ENCODE data around the gene TCEA3. TPM values are rescaled to one million over a fixed set of nuclear protein-coding genes. Genes with fewer than 3 reads are reported as not detected.

The TCEA3 gene
- total RNA-seq, 1 donor from 2014 or later, result 26.5 TPM

DNA sequence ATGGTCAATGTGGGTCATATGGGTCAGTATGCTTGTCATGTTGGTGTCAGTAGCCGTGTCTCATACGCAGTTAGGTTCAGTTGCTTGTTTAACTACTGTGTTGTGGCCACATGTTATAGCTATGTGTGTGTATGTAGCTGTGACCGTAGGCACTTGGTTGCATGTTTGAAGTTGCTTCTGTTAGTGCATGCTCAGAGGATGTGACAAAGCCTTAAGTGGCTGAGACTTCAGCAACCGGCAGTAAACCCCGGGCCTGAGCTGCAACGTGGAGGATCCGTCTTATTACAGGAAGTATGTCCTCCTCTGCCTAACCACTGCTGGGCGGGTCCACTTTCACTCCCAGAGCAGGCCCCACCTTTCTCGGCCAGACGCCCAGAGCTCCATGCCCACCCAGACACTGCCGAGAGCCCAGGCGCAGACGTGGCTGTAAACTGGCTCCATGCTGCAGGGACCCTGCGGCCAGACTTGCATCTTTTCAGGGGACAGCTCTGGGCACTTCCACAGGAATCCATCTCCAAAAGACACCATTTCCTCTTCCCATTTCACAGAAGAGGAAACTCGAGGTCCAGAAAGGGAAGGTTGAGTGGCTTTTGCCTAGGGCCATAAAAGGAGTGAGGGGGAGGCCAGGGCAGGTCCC is 2.2 kb downstream of the TCEA3 start:
- H3K9me3 ChIP-seq, result no peaks in the 10 kb centered on the region
- H3K36me3 ChIP-seq, result no peaks in the 10 kb centered on the region
- H3K4me1 ChIP-seq, result peaks cover 46% of the 10 kb centered on the region
- TF ChIP-seq POLR2AphosphoS5 (IDR thresholded peaks at IDR 0.05; ENCODE audit: insufficient read depth in 1 of 2, low read depth in 1 of 2), result peak in 1 of 2 donors; percentile 60
- no peak for TF ChIP-seq POLR2A (IDR thresholded peaks at IDR 0.05)
- TF ChIP-seq, protein P1, sequence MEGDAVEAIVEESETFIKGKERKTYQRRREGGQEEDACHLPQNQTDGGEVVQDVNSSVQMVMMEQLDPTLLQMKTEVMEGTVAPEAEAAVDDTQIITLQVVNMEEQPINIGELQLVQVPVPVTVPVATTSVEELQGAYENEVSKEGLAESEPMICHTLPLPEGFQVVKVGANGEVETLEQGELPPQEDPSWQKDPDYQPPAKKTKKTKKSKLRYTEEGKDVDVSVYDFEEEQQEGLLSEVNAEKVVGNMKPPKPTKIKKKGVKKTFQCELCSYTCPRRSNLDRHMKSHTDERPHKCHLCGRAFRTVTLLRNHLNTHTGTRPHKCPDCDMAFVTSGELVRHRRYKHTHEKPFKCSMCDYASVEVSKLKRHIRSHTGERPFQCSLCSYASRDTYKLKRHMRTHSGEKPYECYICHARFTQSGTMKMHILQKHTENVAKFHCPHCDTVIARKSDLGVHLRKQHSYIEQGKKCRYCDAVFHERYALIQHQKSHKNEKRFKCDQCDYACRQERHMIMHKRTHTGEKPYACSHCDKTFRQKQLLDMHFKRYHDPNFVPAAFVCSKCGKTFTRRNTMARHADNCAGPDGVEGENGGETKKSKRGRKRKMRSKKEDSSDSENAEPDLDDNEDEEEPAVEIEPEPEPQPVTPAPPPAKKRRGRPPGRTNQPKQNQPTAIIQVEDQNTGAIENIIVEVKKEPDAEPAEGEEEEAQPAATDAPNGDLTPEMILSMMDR (IDR thresholded peaks at IDR 0.05), result no peak
- intact Hi-C loops (cut with DNase I), result loop anchor here (10.0 kb wide), 1 partner anchor 62 kb away; the partner anchor contains the start of gene ASAP3
- no peak for DNase-seq (ENCODE audit: extremely low spot score in 2 of 2)
- H3K27me3 ChIP-seq, result no peaks in the 10 kb centered on the region
- peak overlapping the region; percentile 10 to 27 for H3K4me3 ChIP-seq
- H3K27ac ChIP-seq, result peak overlapping the region; percentile 79

DNA sequence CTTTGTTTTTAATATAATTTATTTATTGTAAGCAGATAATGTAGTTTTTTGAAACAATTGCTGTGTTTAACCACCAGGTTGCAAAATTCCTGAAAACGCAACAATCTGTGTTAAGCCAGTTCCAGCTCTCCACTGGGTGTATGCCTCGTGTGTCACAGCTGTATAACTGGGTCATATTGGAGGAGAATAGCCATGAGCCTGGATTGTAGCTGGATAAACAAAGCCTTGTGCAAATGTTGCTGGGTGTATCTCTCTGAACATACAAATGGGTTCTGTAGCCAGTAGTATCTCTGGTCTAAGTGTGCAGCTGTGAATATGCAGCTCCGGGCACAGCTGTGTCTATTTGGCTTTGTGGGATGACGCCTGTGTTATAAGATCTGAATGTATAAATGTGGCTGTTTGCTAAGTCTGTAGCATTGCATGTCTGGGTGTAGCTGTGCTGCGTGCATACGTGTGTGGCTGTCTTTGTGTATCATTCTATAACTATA is 2.8 kb downstream of the TCEA3 start:
- Histone ChIP-seq H3K27ac (peak overlapping the region; percentile 79), H3K9me3 (no peaks in the 10 kb centered on the region), H3K4me3 (peak overlapping the region in 1 of 2 donors; percentile 27), H3K36me3 (no peaks in the 10 kb centered on the region), H3K4me1 (peaks cover 46% of the 10 kb centered on the region), H3K27me3 (no peaks in the 10 kb centered on the region)
- intact Hi-C loops (cut with DNase I), result loop anchor here (10.0 kb wide), 1 partner anchor 63 kb away; the partner anchor contains the start of gene ASAP3
- no peak for DNase-seq (ENCODE audit: extremely low spot score in 2 of 2)
- TF ChIP-seq, protein P1 (IDR thresholded peaks at IDR 0.05), result no peak
- peak in 1 of 2 donors; percentile 7 for TF ChIP-seq POLR2AphosphoS5 (IDR thresholded peaks at IDR 0.05; ENCODE audit: insufficient read depth in 1 of 2, low read depth in 1 of 2)

DNA sequence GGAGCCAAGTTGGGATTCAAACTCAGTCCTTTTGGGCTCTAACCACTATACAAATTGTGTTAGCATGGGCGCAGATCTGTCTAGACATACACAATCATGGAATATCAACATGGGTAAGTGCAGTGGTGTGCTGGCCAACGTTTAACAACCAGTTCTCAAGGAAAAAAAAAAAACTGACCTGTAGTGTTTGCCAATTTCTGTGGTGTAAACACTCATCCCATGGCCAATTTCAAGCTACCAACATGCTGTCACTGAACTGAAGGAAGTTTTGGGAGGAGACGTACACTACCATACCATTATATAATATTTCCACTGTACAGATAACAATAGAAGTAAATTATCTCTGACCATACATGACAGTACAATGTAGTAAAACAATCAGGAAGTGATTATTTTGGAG is 3.2 kb downstream of the TCEA3 start:
- no peaks in the 10 kb centered on the region for H3K9me3 ChIP-seq
- DNase-seq (ENCODE audit: extremely low spot score in 2 of 2), result no peak
- no peaks in the 10 kb centered on the region for H3K27me3 ChIP-seq
- intact Hi-C loops (cut with DNase I), result loop anchor here (10.0 kb wide), 1 partner anchor 63 kb away; the partner anchor contains the start of gene ASAP3
- no peak overlapping the region for H3K27ac ChIP-seq
- no peak overlapping the region for H3K4me3 ChIP-seq
- H3K36me3 ChIP-seq, result no peaks in the 10 kb centered on the region
- peaks cover 46% of the 10 kb centered on the region for H3K4me1 ChIP-seq
- TF ChIP-seq, protein P1 (IDR thresholded peaks at IDR 0.05), result no peak
- TF ChIP-seq POLR2AphosphoS5 (IDR thresholded peaks at IDR 0.05; ENCODE audit: insufficient read depth in 1 of 2, low read depth in 1 of 2), result no peak
- no peak for TF ChIP-seq POLR2A (IDR thresholded peaks at IDR 0.05)

DNA sequence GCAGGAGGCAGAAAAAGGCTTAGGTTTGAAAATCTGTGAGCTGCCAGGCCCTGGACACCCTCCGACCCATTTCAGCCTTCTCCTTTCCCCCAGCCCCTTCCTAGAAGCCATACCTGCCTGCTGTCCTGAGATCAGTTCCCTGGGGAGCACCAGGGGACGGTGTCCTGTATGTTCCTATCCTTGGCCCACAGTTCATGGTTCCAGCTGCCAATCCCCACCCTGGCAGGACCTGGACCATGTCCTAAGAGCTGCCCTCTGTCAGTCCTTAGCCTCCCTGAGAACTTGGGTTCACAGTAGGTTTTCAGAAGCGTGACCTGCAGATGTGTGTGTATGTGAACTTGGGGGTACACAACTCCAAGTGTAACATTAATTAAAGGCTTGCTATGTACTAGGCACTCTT is 3.8 kb downstream of the TCEA3 start:
- Histone ChIP-seq H3K4me3 (no peak overlapping the region), H3K27ac (no peak overlapping the region), H3K4me1 (peaks cover 46% of the 10 kb centered on the region), H3K36me3 (no peaks in the 10 kb centered on the region), H3K9me3 (no peaks in the 10 kb centered on the region), H3K27me3 (no peaks in the 10 kb centered on the region)
- no peak for DNase-seq (ENCODE audit: extremely low spot score in 2 of 2)
- no peak for TF ChIP-seq POLR2AphosphoS5 (IDR thresholded peaks at IDR 0.05; ENCODE audit: insufficient read depth in 1 of 2, low read depth in 1 of 2)
- TF ChIP-seq POLR2A (IDR thresholded peaks at IDR 0.05), result no peak
- TF ChIP-seq, protein P1 (IDR thresholded peaks at IDR 0.05), result no peak
- intact Hi-C loops (cut with DNase I), result loop anchor here (10.0 kb wide), 1 partner anchor 64 kb away; the partner anchor contains the start of gene ASAP3

DNA sequence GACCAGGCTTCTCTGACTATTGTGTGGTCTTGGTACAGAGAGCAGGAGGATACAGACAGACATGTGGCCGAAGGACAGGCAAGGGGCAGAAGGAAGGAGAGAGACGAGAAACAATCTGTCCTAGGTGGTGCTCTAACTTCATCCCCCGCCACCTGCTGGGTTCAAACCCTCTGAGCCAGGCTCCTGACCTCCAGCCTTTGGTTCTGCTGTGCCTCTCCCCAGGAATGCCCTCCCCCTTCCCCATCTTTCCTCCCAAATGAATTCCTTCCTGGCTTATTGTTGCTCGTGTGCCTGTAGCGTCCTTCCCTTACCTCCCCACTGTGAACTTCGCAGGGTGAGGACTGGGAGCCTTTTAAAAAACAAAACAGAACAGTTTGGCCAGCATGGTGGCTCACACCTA is 5.4 kb downstream of the TCEA3 start:
- intact Hi-C loops (cut with DNase I), result no loop called here
- peaks cover 32% of the 10 kb centered on the region for H3K4me1 ChIP-seq
- no peak overlapping the region for H3K27ac ChIP-seq
- no peaks in the 10 kb centered on the region for H3K9me3 ChIP-seq
- H3K36me3 ChIP-seq, result no peaks in the 10 kb centered on the region
- TF ChIP-seq POLR2AphosphoS5 (IDR thresholded peaks at IDR 0.05; ENCODE audit: insufficient read depth in 1 of 2, low read depth in 1 of 2) (no peak), POLR2A (IDR thresholded peaks at IDR 0.05) (no peak)
- TF ChIP-seq, protein P1 (IDR thresholded peaks at IDR 0.05), result no peak
- H3K27me3 ChIP-seq, result no peaks in the 10 kb centered on the region
- no peak for DNase-seq (ENCODE audit: extremely low spot score in 2 of 2)
- H3K4me3 ChIP-seq, result no peak overlapping the region
